Liver (tissue), 3 donors: ENCODE measurements around the gene DTWD2.

Experiments
- NR2F2 ChIP-seq: IDR thresholded peaks from 2 replicates; pipeline ENCODE4 v1.6.1; 2016; ENCODE audit warnings: antibody characterized with exemption
- TAF1 ChIP-seq: conservative IDR thresholded peaks from 2 replicates; pipeline ENCODE4 v1.6.1; 2016; ENCODE audit warnings: antibody characterized with exemption, mild to moderate bottlenecking
- TF ChIP-seq, protein P1 (sequence below): fragments of 150-350 bp; IDR thresholded peaks from 2 replicates; pipeline ENCODE4 v1.5.1; 2017; ENCODE audit warnings: improper control_type of control experiment, low read depth, low read length; ENCODE audit not compliant: missing input control
- donor health status: healthy.
- donor health status: healthy.

DNA sequence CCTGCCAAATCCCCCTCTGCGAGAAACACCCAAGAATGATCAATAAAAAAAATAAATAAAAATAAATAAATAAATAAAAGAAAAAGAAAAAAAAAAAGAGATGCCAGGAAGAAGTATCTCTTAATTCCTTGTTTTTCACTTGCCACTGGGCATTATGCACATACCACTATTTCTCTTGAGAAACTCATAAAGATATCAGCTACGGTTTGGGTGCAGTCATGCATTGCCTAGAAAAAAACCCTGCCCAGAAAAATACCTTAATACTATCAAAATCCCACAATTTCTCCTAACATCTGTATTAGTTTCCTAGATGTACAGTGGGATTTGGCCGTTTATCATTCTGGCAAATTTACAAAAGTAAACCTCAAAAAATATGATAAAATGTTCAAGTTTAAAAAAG is 22.5 kb downstream of the DTWD2 start:
- no peak for TF ChIP-seq TAF1
- TF ChIP-seq, protein P1, sequence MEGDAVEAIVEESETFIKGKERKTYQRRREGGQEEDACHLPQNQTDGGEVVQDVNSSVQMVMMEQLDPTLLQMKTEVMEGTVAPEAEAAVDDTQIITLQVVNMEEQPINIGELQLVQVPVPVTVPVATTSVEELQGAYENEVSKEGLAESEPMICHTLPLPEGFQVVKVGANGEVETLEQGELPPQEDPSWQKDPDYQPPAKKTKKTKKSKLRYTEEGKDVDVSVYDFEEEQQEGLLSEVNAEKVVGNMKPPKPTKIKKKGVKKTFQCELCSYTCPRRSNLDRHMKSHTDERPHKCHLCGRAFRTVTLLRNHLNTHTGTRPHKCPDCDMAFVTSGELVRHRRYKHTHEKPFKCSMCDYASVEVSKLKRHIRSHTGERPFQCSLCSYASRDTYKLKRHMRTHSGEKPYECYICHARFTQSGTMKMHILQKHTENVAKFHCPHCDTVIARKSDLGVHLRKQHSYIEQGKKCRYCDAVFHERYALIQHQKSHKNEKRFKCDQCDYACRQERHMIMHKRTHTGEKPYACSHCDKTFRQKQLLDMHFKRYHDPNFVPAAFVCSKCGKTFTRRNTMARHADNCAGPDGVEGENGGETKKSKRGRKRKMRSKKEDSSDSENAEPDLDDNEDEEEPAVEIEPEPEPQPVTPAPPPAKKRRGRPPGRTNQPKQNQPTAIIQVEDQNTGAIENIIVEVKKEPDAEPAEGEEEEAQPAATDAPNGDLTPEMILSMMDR, result no peak
- TF ChIP-seq NR2F2, result no peak
